GM18873 (cell line): ENCODE data around the gene HPSE2.
"Not testable (repeated sequence)": the region's sequence is repeated elsewhere in the genome, so short reads cannot be mapped to it uniquely, and the experiment has no call there.

ENCODE experiments used
- ATAC-seq: cut with Tn5 transposase; IDR thresholded peaks from one replicate; pipeline ENCODE4 v1.9.1; 2021; ENCODE audit warnings: mild to moderate bottlenecking, moderate library complexity, moderate number of reproducible peaks; ENCODE audit not compliant: unreplicated experiment, low FRiP score

Gene HPSE2

DNA sequence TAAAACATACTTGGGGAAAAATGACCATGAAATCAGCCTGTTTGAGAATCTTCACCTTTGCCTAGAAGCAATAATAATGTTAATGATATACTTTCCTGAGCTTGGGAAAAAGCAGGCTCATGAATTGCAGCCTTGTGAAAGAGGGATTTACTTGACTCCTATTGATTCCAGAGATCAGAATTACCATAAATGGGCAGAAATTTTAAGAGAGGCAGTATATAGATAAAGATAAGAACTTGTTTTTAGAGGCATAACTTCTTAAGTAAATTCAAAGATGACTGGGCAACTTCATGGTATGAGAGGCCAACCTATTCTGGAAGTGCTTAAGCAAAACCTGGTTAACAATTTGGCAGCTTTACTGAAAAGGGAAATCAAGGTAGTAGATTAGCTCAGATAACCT, 225.4 kb downstream of the HPSE2 start:
- no peak for ATAC-seq

DNA sequence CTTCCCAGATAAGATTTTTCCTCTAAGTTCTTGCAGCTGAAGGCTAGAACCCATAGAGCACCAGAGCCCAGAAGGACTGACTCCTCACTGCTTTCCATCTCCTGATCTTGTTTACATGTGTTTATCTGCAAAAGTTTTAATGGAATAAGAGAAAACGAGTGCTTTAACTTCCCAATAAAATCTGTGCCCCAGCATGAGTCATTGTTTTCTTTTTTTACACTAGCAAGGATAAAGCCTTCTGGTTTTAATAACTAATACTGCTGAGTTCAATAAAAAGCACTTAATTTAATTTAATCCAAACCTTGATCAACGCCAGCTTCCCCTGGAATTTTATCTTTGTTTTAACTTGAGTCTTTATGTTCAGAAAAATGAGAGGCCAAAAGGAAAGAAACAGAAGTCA, 227.6 kb downstream of the HPSE2 start:
- ATAC-seq, result no peak

DNA sequence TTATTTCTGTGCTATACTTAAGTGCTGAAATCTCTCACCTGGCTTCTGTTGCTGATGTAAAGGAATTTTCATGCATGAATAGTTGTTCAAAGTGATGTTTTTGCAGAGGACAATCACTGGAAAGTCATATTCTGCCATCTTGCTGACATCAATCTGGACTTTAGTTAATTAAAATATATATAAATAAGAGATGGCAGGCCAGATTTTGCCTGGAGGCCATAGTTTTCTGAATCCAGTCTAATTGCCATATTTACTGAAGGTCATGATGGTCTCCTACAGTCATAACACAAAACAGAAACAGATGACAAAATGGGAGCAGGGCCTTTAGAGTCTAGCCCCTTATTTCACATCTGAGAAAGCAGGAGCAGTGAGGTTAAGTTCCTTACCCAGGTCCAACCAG, 228.2 kb downstream of the HPSE2 start:
- ATAC-seq, result no peak

DNA sequence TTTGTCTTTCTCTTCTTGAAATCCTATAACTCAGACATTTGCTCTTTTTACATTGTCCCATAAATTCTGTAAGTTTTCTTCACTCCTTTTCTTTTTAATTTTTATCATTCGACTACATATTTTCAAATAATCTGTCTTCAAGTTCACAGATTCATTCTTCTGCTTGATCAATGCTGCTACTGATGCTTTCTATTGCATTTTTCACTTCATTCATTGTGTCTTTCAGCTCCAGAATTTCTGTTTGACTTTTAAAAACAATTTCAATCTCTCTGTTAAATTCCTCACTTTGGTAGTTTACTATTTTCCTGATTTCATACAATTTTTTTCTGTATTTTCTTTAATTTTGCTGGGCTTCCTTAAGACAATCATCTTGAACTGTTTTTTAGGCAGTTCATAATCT, 230.4 kb downstream of the HPSE2 start:
- no peak for ATAC-seq

DNA sequence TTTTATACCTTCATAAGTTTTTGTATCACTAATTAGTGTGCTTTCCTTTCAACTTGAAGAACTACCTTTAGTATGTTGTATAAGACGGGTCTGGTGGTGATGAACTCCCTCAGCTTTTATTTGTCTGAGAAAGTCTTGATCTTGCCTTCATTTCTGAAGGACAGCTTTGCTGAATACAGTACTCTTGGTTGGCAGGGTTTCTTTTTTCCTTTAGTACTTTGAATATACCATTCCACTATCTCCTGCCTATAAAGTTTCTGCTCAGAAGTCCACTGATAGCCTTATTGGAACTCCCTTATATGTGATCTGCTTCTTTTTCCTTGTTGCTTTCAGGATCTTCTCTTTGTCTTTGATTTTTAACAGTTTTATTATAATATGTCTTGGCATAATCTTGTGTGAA, 230.9 kb downstream of the HPSE2 start:
- ATAC-seq, result no peak

DNA sequence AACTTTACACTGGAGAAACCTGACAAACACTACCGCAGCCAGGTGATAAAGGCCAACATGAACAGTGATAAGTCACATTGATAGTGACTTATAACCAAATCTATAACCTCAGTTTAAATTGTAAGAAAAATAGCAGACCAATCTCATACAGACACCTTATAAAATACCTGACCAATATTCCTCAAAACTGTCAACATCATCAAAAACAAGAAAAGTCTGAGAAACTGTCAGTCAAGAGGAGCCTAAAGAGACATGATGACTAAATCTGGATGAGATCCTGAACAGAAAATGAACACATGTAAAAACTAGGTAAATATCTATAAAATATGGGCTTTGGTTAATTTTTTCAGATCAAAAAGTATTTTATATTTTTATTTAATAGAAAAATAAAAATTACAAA, 233.3 kb downstream of the HPSE2 start:
- no peak for ATAC-seq

DNA sequence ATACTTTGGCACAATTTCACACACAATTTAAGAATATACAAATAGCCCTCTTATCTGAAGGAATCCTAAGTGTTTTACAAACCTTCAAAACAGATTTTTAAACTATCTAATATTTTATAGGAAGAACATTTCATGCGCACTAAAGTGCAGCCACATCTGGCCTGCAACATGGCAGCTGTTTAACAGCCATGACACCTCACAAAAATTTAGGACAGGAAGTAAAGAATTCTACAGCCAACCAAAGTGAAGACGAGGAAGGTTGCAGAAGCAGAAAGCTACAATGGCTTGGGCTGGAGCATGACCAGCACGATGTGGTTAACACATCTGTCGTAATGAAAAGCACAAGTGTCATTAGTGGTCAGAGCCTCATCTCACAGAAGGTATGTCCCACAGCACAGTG, 238.1 kb downstream of the HPSE2 start:
- ATAC-seq, result no peak

DNA sequence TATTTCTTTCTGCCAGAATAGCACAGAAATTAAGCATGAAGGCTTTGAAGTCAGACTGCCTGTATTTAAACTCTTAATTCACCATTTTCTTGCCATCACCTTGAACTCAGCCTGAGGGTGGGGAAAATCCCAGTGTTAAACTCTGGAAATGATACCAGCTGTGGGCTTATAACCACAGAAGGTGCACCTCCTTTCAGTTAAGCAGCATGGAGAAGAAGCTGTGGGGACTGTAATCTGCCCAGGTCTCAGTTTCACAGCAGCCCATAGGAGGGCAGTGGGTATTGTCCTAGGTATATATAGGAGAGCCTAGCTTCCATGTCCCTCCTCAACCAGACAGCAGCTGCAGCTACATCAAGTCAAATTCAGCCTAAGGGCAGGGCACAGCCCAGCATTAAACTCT, 241.6 kb downstream of the HPSE2 start:
- no peak for ATAC-seq

DNA sequence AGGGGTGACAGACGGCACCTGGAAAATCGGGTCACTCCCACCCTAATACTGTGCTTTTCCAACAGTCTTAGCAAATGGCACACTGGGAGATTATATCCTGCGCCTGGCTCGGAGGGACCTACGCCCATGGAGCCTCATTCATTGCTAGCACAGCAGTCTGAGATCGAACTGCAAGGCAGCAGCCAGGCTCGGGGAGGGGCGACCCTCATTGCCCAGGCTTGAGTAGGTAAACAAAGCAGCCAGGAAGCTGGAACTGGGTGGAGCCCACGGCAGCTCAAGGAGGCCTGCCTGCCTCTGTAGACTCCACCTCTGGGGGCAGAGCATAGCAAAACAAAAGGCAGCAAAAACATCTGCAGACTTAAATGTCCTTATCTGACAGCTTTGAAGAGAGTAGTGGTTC, 251.9 kb downstream of the HPSE2 start:
- not testable (repeated sequence) for ATAC-seq

DNA sequence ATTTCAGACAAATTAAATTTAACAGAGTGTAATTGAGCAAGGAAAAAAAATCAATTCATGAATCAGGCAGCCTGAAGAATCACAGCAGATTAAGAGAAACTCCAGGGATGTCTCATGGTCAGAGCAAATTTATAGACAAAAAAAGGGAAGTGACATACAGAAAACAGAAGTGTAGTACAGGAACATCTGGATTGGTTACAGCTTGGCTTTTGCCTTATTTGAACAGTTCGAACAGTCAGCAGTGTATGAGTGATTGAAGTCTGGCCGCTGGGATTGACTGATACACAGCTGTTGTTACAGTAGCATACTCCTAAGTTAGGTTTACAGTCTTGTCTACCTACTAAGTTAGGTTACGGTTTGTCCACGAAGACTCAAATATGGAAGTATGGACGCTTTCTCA, 255.3 kb downstream of the HPSE2 start:
- no peak for ATAC-seq

DNA sequence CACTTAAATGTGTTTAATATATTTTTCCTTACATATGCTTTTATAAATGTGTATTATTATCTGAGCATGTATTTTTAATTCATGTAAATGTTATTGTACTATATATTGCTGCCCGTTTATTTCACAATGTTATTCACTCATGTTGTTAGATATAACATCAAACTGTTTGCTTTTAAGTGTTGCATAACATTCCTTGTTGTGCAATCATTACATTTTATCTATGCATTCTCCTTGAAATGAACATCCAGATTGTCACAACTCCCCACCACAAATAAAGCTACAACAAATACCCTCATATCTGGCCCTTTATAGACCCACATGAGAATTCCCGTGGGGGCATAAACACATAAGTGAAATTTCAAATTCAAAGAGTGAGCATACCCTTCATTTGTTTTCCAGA, 264.2 kb downstream of the HPSE2 start:
- ATAC-seq, result no peak

DNA sequence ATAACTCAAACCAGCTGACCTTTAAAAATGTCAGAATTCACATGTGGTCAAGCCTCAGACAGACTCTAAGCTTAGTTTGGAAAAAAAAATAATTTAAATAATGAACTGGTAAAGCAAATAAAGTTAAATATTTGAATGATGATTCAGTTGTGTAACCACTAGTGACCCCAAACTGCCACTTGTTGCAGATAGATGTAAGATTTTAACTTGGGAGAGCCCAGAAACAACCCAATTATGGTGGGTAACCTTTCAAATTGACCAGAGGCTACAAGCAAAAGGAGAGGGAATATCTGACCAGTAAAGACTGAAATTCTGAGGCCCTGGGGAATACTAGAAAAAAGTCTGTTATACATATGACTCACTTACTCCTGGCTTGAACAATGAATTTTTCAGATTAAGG, 268.1 kb downstream of the HPSE2 start:
- no peak for ATAC-seq

DNA sequence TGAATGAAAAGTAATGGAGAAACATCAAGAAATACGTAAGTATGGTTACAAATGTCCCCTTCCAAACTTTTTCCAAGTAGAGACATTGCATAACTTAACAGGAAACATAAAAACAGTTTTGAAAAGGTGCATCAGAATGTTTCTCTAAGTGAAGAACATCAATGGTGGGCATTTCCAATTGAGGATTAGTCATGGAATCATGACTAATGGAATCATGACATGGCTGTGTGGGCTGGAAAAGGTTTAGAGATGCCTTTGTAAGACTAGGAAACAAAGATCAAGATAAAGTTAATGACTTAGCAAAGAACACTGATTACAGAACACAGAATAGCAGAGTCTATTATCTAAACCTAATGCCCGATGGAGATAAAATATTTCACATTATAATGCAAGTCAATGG, 272.0 kb downstream of the HPSE2 start:
- no peak for ATAC-seq

DNA sequence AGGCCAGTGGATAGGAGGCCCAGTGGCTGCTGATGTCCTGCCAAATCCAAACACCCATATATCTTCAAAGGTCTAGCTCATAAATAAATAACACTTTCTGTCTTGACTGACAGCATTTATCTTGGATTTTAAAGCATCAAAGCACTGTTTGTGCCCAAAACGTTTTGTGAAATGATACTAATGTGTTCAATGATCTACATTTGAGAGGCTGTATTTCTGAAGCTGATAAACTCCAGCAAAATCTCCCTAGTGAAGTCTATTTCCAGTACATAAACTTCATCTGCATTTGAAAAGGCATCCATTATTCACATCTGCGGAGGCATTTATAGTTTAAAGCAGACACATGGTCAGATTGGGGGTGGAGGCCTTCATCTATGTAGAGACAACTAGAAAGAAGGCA, 276.3 kb downstream of the HPSE2 start:
- ATAC-seq, result no peak

DNA sequence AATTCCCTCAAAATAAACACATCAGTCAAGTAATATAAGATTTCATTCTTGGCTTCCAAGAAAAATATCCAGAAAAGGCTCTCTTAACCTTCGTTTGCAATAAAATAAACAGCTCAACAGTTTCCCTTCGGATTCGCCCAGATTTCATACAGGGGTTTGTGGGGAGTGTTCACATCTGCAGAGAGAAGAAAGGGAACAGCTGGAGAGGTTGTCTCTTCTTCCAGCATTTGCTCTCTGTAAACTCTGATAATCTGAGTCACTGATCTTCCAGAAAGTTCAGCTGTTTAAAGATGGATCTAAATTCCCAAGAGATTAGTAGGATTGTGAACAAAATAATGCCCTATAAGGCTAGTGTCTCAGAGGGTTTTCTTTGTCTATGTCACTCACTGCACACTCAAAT, 277.9 kb downstream of the HPSE2 start:
- ATAC-seq, result no peak

DNA sequence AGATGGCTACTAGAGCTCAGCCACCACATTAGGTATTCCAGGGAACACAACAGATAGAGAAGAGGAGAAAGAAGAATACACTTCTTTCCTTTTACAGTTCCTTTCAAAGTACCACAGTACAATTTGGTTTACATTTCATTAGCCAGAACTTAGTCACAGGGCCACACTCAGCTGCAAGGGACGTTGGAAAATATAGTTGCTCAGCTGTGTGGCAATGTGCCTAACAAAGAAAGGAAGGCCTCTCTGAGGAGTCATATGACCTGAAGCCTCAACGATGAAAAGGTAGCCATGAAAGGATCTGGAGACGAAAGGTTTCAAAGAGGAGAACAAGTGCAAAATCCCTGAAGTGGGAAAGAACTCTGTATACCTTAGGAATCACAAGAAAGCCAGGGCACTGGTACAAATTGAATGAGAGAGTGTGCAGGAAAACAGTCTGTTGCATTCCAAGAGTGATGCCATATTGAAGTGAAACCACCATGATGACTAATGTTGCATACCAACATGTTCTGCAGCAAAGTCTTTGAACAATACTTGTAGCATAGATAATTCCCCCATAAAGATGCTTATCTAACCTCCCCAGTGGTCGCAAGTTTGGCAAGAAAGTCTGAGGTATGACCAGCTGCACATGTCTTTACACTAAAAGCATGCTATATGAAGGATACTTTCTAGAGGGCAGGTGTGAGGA, 278.9 kb downstream of the HPSE2 start:
- no peak for ATAC-seq

DNA sequence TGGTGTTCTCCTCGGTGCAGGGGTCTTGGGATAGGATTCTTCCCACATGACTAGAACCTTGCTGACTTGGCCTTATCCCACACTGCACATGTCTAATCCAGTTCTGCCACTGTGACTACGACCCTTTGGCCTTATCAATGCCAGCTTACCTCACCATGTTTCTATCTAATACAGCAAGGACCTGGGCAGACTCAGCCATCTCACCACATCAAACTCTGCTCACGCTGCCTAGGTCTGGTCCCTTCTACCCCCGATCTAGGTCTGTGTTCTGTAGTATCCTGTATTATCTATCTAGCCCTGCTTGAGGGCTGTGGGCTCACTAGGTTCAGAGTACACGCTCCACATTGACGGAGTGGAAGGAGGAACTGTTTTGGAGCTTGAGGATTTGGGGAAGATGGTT, 282.4 kb downstream of the HPSE2 start:
- ATAC-seq, result no peak

DNA sequence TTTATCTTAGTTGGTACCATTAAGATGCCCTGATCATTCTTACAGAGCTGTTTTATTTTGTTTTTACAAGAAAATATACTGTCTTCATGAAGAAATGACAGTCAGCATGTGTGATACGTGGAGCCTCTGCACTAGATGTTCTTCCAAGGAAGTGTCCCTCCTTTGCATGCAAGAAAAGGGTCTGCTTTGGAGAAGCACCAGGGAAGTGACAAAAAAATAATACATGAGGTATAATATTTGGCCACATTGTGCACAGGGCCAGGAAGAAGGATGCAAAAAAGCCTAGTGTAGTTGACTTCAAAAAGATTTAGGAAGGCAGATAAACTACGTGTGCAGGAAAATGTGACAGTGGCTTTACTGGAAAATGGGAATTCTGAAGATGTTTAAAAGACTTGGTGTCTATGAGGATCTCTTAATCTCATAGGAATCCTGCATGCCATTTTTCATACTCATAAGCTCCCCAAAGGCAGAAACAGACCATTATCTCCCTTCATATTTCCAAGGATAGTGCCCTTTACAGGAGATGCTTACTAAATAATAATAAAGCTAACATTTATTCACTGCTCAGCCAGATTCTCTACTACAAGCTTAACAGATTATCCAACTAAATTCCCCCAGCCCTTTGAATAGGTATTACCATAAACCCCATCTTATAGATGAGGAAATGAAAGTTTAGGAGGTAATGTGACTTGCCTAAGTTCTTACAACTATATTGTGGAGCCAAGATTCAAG, 284.2 kb downstream of the HPSE2 start:
- no peak for ATAC-seq

DNA sequence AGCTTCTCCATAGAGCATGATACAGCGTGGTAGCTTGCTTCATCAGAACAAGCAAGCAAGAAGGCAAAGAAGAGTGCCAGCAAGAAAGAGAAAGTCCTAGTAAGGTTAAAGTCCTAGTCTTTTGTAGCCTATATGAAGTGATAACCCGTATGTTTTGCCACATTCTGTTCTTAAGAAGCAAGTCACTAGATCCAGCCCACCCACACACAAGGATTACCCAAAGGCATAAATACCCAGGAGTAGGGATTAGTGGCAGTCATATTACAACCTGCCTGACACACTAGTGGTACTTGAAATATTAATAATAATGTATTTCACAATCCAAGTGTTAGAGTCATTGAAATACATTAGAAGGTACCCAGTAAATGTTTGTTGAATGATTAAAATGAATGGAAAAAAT, 285.5 kb downstream of the HPSE2 start:
- no peak for ATAC-seq

DNA sequence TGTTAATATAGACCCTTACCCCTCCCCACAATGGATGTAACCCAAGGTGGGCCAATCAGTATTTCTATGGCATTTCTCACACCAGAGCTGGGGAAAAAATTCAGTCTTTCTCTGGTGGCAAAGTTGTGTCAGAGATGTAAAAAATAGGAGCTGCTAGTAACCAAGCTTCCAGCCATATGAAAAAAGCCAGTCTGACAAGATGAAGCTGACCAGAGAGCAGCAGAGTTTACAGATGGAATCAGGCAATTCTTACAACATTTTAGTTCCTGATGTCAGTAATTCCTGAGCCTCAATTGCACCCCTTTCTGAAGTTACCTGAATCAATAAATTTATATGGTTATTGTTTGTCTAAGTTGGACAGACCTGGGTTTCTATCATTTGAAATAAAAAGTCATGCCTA, 286.3 kb downstream of the HPSE2 start:
- no peak for ATAC-seq

DNA sequence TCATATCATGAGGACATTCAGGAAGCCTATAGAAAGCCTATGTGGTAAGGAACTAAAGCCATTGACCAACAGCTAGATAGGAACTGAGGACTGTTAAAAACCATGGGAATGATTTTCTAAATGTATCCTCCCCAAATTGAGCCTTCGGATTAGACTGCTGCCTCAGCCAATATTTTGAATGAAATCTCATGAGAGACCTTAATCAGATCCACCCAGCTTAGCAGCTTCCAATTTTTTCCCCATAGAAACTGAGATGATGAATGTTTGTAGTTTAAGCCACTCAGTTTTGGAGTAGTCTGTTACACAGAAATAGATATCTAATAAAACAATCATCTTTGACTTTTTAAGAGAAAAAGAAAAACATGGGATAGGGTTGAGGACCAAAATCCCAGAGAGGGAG, 292.0 kb downstream of the HPSE2 start:
- ATAC-seq, result no peak

DNA sequence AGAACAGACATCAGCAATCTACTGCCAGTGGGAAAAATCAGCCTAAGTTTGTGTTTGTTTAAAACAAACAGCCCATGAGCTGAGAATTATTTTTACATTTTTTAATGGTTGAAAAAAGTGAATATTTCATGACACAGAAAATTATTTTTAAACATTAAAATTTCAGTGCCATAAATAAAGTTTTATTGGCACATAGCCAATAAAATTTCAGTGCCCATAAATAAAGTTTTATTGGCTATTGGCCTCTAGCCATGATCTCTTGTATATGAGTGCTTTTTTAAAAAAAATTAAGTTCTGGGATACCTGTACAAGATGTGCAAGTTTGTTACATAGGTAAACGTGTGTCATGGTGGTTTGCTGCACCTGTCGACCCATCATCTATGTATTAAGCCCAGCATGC, 305.9 kb downstream of the HPSE2 start:
- ATAC-seq, result no peak
